Glomerular visceral epithelial cell (primary cell): ENCODE measurements around the gene LRRTM3.

Experiments used
- DNase-seq: peaks from one replicate; pipeline ENCODE4 v3.0.0-alpha.2; 2016; ENCODE audit errors: extremely low spot score

Gene LRRTM3

DNA sequence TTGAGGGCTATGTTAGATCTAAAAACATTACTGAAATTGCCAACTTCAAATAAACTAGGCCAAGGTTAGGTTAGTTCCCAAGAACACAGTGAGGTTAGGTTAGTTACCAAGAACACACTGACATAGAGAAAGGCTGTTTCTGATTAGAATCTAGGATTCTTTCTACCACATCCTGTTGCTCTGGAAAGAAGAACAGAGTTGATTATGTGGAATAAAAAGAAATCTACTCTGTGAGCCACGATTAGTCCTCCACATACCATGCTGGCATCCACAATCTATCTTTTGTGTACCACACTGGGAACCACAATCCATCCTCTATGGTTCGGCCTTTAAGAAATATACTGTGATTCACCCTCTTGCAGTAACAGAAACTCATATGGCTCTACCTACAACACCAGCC is 91.4 kb downstream of the LRRTM3 start:
- no peak for DNase-seq

DNA sequence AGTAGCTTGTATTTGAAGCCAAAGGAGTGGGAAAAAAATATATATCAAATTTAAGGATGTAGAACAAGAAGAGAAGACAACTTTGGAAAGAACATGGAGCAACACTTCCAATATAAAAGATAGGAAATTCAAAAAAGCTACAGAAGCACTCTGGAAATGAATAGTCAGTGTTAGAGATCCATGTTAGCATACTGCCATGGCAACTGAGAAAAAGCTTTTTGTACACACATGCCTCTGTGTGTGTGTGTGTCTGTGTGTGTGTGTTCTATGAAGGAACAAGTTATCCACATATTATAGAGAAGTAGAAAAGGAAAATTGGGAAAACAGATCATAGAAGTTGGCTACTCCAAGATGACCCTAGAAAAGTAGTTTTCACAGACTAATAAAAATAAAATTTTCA is 96.3 kb downstream of the LRRTM3 start:
- DNase-seq: no peak

DNA sequence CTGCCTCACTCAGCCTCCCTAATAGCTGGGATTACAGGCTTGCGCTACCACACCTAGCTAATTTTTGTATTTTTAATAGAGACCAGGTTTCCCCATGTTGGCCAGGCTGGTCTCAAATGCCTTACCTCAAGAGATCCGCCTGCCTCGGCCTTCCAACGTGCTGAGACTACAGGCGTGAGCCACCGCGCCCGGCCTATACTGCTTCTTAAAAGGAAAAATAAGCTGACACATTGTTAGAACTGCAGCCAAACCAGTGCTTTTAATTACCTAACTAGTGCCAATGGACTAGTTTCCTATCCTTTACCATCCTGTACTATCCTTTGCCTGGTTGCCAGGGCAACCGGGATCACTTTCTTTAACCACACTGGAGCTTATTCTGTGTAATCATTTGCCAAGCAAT is 108.0 kb downstream of the LRRTM3 start:
- peak; percentile 22 for DNase-seq

DNA sequence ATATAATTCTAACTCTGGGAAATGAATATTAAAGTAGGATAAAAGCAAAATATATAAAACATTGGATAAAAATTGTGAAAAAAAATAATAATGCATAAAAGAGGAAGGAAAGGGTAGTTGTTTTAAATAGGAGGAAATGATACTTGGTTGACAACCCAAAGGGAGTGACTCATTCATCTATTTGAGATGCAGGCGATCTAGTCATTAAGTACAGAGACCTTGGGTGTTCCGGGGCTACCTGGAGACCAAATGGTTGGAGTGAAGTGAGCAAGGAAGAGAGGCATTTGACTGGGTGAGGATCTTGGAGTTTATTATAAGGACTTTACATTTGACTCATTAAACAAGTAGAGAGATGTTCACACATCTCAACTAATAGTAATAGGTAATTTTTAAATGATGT is 111.0 kb downstream of the LRRTM3 start:
- DNase-seq: no peak

DNA sequence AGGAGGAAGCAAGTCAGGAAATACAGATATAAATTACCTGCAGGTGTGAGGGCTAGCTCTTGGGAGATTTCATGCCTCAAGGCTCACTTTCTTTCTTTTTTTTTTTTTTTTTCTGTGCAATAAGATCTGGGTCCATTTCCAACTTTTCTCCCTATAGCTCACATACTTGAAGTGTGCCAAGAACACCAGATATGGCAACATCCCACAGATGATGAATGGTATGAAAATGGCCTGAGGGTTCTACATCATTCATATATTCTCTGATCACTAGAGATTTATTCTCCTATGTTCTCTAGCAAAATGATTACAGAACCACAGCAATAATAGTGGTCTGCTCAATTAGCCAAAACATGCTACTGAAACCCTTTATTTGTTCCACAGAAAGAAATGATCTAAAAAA is 117.2 kb downstream of the LRRTM3 start:
- no peak for DNase-seq

DNA sequence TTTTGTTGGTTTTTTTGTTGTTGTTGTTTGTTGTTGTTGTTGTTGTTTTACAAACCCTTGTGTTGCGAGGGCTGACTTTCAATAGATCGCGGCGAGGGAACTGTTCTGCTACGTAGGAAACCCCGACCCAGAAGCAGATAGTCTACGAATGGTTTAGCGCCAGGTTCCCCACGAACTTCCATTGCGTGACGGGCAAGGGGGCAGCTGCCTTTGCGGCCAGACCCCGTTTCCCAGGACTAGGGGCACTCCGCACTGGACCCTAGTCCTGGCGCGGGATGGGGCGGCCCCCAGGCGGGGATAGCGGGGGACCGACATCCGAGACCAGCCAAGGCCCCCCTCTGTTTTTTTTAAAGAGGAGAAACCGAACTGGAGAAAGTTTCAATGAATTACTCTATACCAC is 119.6 kb downstream of the LRRTM3 start:
- DNase-seq: no peak

DNA sequence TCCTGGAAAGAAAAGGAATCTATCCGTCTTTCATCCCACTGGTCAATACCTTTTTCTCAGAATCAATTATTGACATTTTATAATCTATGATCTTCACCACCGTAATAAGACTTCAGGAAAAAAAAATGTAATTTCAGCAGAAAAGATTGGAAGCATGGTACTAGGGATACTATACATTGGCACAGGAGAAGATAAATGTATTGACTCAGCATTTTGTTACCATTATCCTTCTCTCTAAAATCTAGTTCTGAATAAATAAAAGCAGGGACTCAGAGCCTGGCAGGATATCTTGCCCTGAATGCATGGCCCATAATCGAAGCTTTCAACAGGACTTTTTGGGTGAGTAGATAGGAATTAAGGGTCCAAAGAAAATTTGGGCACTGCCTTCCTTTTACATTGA is 120.7 kb downstream of the LRRTM3 start:
- no peak for DNase-seq

DNA sequence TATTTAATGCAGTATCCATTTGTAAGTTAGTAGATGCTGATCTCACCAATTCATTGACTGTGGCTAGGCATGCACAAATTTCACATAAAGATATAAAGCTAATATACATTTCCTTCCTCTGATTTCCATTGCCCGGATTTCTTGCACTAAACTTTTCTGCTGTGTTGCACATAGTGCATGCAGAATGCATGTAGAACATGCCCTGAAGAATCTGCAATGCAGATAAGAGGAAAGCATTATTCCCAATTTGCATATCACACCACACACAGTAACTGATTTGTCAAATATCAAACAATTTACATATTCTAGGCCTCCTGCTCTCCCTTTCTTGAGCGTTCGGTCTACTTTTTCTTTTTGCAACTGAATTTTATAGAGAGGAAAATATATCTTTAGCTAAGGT is 124.2 kb downstream of the LRRTM3 start:
- DNase-seq: no peak

DNA sequence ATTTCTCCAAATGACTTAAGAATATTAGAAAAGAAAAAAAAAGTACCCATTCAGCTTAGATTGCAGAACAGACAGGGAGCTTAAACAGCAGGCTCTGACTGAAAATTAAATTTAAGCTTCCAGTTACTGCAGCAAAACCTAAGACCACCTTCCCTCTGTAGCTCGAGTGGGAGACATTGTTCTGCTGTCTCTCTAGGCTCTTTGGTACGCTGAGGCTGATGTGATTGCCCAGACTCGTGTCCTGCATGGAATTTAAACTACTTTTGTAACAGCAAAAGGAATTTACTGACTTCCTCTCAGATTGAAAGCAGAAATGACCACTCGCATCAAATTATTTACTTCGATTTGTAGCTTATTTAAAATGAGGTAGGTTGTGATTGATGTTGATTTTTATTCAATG is 124.6 kb downstream of the LRRTM3 start:
- no peak for DNase-seq

DNA sequence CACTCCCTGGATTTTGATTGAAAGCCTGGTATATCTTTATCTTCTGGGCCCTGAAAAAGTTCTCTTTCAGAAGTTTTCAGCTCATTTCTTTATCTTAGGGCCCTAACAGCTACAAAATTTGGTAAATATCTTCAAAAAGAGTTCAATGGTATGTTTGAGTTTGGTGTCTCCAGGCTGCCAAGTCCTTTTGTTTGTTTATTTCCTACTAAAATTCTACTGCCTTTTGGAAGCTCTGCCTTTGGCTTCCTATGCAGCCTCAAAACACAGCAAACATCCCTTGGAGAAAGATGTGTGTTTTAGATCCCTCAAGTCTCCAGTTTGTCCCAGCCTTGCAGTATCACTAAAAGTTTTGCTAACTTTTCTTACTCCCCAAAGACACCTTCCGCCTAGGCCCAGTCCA is 146.8 kb downstream of the LRRTM3 start:
- DNase-seq: no peak

DNA sequence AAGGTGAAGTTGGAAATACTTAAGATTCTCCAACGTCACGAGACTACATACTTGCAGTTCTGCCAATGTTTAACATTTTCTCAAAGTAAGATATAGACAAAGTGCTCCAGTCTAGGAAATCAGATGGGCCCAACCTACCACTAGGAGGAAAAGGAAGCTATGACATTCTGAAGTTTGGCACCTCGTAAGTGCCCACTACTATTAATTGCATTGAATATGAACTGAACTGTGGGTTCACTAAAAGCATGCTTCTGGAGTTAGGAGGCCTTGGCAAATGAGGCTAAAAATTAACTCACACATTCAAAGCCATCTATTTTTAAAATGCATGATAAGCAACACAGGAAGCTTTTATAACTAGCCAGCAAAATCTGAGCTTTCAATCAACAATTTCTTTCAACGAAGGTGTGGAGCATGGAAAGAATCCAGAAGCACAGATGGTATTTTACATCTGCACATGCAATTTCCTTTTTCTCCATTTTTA is 149.7 kb downstream of the LRRTM3 start:
- no peak for DNase-seq

DNA sequence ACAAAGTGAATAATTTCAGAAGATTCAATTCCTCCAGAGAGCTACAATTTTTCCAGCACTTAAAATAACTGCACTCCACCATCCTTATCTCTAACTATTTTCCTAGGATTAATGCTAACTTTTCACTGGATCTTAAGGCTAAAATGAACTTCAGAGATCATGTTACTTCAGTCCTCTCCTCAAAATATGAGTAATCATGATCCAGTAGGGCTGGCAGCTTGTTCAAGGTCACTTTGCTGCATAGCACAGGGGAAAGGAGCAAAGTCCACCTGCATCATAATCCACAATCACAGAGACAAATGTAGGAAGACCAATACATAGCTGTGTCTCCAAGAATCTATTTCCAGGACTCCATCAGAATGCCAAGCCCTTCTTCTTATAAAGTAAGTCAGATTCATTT is 150.3 kb downstream of the LRRTM3 start:
- no peak for DNase-seq

DNA sequence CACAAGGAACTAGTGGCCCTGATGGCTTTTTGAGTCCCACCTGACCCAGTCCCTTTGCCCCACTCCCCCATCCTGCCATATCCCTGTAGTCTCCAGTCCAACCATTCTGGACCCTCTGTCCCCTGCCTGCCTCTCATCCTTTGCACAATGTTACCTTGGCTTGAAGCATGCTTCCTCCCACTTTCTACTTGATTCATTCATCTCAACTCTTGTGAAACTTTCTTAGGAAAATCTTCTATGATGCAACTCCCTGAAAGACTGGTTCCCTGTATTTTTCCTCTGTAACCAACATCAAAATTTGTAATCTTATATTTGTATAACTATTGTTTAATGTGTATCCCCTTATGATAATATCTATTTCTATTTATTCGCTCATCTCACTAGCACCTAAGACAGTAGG is 151.5 kb downstream of the LRRTM3 start:
- no peak for DNase-seq

DNA sequence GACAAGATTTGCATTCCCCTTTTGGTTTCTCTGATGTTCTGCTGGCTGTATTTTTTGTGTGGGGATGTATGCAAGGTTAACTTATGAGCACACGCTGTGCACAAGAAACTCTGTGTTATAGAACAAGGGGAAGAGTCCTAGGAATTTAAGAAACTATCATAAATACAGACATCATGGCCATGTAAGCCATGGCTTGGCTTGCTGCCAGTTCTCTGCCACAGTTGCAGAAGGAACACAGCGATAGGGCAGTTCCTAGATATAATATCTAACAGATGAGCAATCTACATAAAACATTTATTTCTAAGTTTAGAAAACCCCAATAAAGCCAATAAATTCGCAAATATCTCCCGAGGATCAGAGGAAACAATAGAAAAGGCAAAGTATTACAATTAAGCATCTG is 153.3 kb downstream of the LRRTM3 start:
- DNase-seq: peak; percentile 6

DNA sequence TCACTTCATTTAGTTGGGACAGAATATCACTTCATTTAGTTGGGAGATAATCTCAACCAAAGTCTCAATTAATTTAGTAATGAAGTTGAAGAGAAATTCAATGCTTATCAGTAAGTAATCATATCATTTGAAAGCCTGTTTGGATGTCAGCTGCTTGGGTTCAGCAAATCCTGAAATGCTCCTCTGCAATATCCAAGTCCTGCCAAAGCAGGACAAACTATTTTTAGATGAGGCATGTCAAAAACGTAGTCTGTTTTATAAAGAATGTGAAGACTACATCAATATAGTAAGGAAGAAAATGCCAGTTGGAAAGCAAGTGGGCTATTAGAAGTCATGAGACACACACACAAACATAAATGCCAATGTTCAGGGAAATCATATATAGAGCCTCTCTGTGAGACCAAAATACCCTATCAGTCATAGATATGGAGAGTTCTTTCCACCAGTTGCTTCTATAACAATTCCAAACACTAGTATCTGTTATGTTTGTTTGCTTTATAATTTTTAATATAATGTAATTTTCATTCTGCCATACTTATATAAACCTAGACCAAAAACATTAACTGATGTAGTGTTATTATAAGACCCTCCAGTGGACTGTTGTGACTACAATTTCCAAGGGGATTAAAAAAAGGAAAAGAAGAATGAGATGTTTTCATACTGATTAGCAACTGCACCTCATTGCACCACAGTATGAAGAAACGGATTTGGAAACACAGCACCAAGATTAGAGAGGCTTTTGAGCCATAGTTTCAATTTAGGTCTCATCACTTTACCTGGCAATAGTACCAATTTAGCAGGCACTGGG is 160.7 kb downstream of the LRRTM3 start:
- DNase-seq: no peak

DNA sequence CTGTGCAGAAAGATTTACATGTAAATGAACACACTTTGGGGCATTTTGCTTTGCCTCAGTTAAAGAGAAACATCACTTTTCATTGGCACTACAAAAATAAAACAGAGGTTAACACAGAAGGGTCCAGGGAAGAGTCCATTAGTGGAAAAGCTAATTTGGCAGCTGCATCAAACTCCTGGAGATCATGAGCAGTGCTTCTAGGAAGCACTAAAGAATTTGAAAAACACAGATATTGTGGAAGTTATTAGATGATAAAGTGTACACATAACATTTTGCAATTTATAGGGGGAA is 161.2 kb downstream of the LRRTM3 start:
- DNase-seq: no peak

DNA sequence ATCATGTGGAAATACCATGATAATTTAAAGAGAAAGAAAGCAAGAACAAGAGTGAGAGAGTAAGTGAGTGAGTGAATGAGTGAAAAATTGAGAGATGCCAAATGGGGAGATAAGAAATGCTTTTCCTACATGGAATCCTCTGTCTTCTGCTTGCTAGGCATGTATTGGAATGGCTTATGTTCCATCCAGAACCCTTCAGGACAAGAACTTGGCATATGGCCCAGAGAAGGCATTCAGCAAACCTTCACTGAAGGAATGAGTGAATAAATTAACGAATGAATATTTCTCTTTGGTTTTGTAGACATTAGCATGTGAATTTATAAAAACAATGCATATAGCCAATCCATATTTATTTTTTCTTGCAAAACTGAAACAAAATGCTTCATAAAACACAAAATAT is 162.2 kb downstream of the LRRTM3 start:
- no peak for DNase-seq

DNA sequence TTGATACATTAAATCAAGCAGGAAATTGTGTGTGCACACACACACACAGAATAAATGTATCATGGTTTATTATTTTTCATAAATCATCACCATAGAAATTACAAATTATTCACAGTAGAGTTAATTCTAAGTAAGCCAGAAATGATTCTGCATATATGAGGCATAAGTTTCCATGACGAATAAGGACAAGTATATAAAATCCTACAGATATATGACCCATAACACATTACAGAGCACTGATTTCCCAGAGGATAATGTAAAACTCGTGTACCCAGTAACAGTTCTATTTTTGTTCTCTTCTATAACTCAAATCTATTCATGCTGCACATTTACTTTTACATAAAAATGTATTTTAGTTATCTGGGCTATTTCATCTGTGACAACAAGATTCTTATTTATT is 169.7 kb downstream of the LRRTM3 start:
- no peak for DNase-seq

DNA sequence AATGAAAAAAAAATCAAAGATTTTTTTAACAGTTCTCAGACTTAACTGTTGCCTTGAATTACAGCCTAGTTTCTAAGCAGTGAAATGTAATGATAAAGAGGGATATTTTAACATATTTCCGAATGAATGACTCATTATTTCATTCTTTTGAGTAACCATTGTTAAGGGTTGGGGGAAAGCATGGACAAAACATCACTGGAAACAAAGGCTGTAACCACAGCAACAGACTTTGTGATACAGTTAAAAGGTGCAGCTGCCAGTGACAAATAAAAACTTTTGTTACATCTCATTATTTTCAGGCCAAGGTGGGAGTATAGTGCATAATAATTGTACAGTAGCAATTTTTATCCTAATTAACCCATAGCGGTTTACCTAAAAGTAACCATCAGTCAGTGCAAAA is 172.6 kb downstream of the LRRTM3 start:
- DNase-seq: no peak

DNA sequence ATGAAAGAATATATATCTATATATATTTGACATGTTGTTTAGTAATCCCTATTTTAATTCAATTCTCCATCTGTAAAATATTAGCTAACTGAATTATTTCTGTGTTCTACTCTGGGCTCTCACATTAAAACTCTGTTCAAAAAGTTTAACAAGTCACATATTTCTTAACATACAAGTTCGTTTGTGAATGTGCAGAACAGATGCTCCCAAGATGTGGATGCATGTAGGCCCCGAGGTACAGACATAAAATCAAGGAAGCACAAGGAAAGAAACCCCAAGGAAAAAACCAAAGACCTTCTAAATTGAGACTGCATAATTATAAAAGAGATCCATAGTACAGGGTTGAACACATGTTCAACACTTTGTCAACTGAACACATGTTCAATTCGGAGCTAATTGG is 175.1 kb downstream of the LRRTM3 start:
- DNase-seq: no peak

DNA sequence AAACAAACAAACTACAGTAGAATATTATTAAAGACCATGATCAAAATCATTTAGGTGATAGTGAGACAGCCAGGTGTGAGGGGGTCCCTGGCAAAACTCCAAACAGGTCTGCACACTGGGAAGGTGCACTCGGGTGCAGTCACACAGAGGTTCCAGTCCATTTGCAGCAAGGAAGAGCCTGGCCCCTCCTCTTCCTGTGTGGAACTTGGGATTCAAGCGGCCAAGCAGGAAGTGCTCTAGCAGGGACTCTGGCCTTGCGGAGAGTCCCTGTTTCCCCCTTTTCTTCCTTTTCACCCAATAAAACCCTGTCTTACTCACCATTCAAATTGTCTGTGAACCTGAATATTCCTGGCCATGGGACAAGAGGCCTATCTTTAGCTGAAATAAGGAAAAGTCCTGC is 181.8 kb downstream of the LRRTM3 start:
- no peak for DNase-seq

DNA sequence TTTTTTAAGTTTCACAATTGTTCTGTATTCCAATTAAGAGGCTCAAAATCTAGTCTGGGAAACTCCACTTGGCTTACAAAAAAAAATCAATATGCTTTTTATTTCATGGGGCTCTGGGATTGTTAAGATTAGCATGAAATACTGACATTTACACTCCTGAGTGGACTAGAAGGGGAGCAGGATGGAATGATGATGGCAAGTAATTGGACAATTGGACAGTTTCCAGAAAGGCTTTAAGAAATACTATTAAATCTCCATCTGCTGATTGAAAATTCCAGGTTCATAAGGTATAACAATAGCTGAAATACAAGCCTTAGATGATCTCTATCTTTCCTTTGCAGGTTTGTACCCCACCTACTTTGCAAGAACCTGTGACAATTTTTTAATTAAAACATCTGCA is 184.4 kb downstream of the LRRTM3 start:
- no peak for DNase-seq

DNA sequence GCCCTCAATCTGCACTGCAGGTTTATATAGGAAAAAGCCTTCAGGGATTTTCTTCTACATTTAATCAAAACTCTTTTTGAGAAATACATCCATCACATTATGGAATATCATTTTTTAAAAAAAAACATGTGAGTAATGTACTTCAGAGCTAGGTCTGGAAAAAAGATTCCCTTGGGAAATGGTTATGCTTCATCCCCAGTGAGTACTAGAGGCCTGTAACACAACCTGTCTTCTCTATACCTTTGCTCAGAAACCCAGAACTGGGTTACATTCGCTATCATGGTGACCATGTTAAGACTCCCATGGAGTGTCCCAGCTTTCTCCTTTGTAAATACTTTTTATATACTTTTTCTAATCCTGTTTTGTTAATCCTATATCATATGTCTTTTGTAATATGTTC is 186.9 kb downstream of the LRRTM3 start:
- DNase-seq: no peak

DNA sequence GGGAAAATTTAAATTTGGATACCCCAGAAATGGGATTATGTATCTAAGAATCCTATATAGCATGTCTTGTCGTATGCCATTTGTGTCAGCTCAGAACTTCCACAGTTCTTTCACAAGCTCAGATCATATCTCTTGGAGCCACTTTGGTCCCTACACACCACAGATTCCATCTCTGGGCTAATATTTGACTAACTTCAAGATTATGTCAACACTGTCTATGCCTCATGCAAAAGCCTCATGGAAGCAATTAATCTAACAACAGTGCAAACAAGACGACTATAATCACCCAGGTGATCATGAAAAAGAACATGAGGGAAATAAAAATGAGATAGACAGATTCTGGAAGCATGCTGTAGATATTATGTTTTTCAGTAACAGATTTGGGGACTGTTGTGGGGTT is 189.1 kb downstream of the LRRTM3 start:
- peak; percentile 69 for DNase-seq
